Fibroblast of mammary gland (primary cell): ENCODE measurements around the gene RANBP1.

ENCODE experiments used
- DNase-seq: peaks from one replicate; pipeline ENCODE4 v3.0.0-alpha.2; 2010; ENCODE audit warnings: low read depth
- H3K4me3 ChIP-seq: 2 replicates; pipeline ENCODE4 v1.5.1; 2011; ENCODE audit warnings: low read depth, mild to moderate bottlenecking, low read length, moderate library complexity; ENCODE audit not compliant: control insufficient read depth
- CTCF ChIP-seq: conservative IDR thresholded peaks from 2 replicates; pipeline ENCODE4 v1.5.1; 2011; ENCODE audit warnings: low read depth, low read length, inconsistent platforms; ENCODE audit not compliant: control insufficient read depth, insufficient read depth

Gene RANBP1

GRCh38 chr22:20160041-20160440 lies 44.1 kb downstream of the RANBP1 start:
- no peak for TF ChIP-seq CTCF
- H3K4me3 ChIP-seq, result no peak overlapping the region
- no peak for DNase-seq

- no peak overlapping the region for H3K4me3 ChIP-seq
- TF ChIP-seq CTCF, result no peak
- DNase-seq, result no peak
These were observed 49.0 kb downstream of the RANBP1 start for GRCh38 chr22:20164863-20165262.

- no peak overlapping the region for H3K4me3 ChIP-seq
- TF ChIP-seq CTCF, result no peak
- no peak for DNase-seq
These were observed 49.5 kb downstream of the RANBP1 start for GRCh38 chr22:20165421-20165820.

DNA sequence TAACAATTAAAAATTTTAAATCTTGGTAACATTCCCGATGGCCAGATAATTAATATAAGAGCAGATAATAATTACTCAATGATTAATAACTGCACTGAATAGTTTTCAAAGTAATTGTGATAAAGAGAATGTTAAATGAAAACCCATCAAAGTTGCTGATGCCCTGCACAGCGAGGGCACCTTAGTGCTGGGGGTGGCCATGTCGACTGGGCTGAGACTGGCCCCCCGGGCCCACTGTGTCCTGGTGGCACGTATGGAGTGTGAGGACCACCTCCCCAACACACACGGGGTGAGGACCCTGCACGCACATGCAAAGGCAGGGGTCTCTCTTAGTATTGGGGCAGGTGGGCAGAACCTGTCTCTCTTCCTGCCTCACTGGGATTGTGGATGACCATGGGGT lies 50.0 kb downstream of the RANBP1 start:
- no peak for TF ChIP-seq CTCF

GRCh38 chr22:20166703-20167102 lies 50.8 kb downstream of the RANBP1 start:
- no peak for TF ChIP-seq CTCF
- no peak for DNase-seq
- H3K4me3 ChIP-seq, result no peak overlapping the region

More for the DNA sequence above, 50.0 kb downstream of the RANBP1 start:
- no peak for DNase-seq
- no peak overlapping the region for H3K4me3 ChIP-seq

DNA sequence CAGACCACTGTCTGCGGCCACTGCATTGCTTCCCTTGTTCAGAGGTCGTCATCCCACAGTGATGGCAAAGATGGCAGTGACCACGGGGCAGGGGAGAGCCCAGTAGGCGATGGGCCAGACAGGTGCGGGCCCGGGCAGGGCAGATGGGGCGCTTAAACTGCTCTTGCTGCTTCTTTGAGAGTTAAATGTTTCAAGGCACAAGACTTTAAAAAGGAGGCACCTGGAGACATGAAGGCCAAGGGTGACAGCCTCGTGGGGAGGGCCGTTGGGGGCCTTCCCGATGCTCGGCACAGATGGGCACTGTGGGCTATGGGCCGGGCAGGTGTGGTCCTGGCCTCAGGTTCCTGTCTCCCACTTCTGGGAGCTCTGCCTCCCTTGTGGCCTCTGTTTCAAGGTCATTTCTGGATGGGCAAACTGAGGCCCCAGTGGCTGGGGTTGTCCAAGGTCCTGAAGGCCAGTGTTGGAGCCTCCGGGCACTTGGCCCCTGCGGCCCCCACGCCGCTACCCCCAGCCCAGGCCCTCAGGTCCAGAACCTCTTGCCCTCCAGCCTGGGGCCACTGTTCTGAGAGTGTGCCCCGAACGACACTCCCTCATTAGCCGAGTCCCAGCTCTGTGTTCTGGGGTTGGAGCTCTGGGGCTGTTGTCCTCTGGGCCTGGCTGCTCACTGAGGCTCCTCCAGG lies 51.9 kb downstream of the RANBP1 start:
- no peak overlapping the region for H3K4me3 ChIP-seq
- TF ChIP-seq CTCF, result no peak
- DNase-seq, result no peak
